Measurements from ENCODE around the gene FDX2. TPM values are rescaled to one million over a fixed set of nuclear protein-coding genes. Genes with fewer than 3 reads are reported as not detected.
A peak's percentile ranks its signal among the peaks of the same experiment; 100 is the strongest.

The FDX2 gene
- total and polyA plus RNA-seq, 2 of the 4 experiments (the other 2 are of a cell fraction): 39.8 to 72.0 TPM

- Histone ChIP-seq H4K5ac (ENCODE audit: low read depth, low read length) (no peak overlapping the region), H3K9ac (ENCODE audit: low read depth, low read length) (no peak overlapping the region), H3K14ac (replicated peaks; ENCODE audit: low read depth, low read length) (no peak overlapping the region), H3K56ac (ENCODE audit: extremely low read depth, insufficient read depth, low read length) (no peak overlapping the region), H3K23ac (ENCODE audit: low read depth, low read length) (no peak overlapping the region), H3K79me1 (ENCODE audit: low read depth in 1 of 2, low read length in 2 of 2) (no peaks in the 10 kb centered on the region), H2AK9ac (replicated peaks; ENCODE audit: low read depth, low read length, poor library complexity) (no peak overlapping the region), H3K9me1 (ENCODE audit: insufficient read depth, low read length) (no peaks in the 10 kb centered on the region), H3K4me1 (ENCODE audit: control insufficient read depth, insufficient read depth, low read length) (peaks cover 2% of the 10 kb centered on the region; the same call in 1 of the 2 replicates), H3K18ac (ENCODE audit: low read depth, low read length) (no peak overlapping the region), H2AFZ (replicated peaks; ENCODE audit: low read length, poor library complexity) (no peak overlapping the region), H3K4me3 (ENCODE audit: insufficient read depth, low read depth, low read length) (no peak overlapping the region), H3K36me3 (ENCODE audit: control insufficient read depth, insufficient read depth, low read length) (peaks cover 2% of the 10 kb centered on the region), H4K91ac (ENCODE audit: insufficient read depth, low read depth, low read length) (no peak overlapping the region), H3K27me3 (ENCODE audit: control insufficient read depth, insufficient read depth, low read length) (no peaks in the 10 kb centered on the region), H2BK15ac (ENCODE audit: low read depth, low read length) (no peak overlapping the region), H2BK120ac (ENCODE audit: low read depth, low read length) (no peak overlapping the region), H3K27ac (ENCODE audit: insufficient read depth, low read length) (no peak overlapping the region), H3K9me3 (ENCODE audit: control insufficient read depth, insufficient read depth, low read length) (no peaks in the 10 kb centered on the region), H3K4me2 (ENCODE audit: low read depth, low read length) (no peak overlapping the region), H4K8ac (ENCODE audit: low read depth in 2 of 2, low read length in 2 of 2) (no peak overlapping the region), H2BK20ac (ENCODE audit: low read depth, low read length) (no peak overlapping the region), H2BK5ac (ENCODE audit: low read depth, low read length, poor library complexity, severe bottlenecking) (no peak overlapping the region), H3K4ac (ENCODE audit: low read depth, low read length) (no peak overlapping the region), H4K20me1 (ENCODE audit: insufficient read depth, low read length) (no peaks in the 10 kb centered on the region), H2AK5ac (ENCODE audit: low read depth, low read length) (no peak overlapping the region)
- ATAC-seq (ENCODE audit: low read depth) (no peak), DNase-seq (peak; percentile 39)
- CTCF ChIA-PET: interaction anchor here (0.8 to 1.1 kb wide), 2 partner anchors 40 to 59 kb away, joined by 3 read pairs; partner anchors contain the start of gene CDC37
- dilution Hi-C loops (cut with HindIII; ENCODE audit: low sequenced_read_pairs, unreplicated experiment): no loop called here
- no CpG with 5 or more reads among the region's 10 CpGs for WGBS, 2 experiments (ENCODE audit: extremely low coverage in 2 of 2, insufficient read length in 1 of 2)
- POLR2A ChIA-PET (ENCODE audit: unreplicated experiment): no interaction called here
- in situ Hi-C loops (cut with MboI; ENCODE audit: low sequenced_read_pairs): no loop called here
- intact Hi-C loops (cut with micrococcal nuclease): no loop called here
- no TSS peak for BruUV-seq (replicated peaks)
- no peak for TF ChIP-seq ELK1 (IDR thresholded peaks at IDR 0.05; ENCODE audit: borderline replicate concordance, low read depth, low read length)
- no peak for TF ChIP-seq FOS (IDR thresholded peaks at IDR 0.05; ENCODE audit: low read depth, low read length)
- TF ChIP-seq MXI1 (IDR thresholded peaks at IDR 0.05; ENCODE audit: borderline replicate concordance, low read depth, low read length): no peak
- TF ChIP-seq RFX5 (IDR thresholded peaks at IDR 0.05; ENCODE audit: low read depth, low read length): no peak
- TF ChIP-seq CEBPB (IDR thresholded peaks at IDR 0.05; ENCODE audit: low read depth, low read length): no peak
- no peak for TF ChIP-seq USF2 (IDR thresholded peaks at IDR 0.05; ENCODE audit: low read depth, low read length)
- no peak for TF ChIP-seq RAD21 (IDR thresholded peaks at IDR 0.05; ENCODE audit: low read length)
- TF ChIP-seq MAZ (IDR thresholded peaks at IDR 0.05; ENCODE audit: borderline replicate concordance, low read depth, low read length): no peak
- no peak for TF ChIP-seq BHLHE40 (IDR thresholded peaks at IDR 0.05; ENCODE audit: low read depth, low read length)
- no peak for TF ChIP-seq CTCF (conservative IDR thresholded peaks at IDR 0.05; ENCODE audit: low read depth, low read length)
- no peak for TF ChIP-seq SMC3 (IDR thresholded peaks at IDR 0.05; ENCODE audit: low read depth, low read length)
- no peak for TF ChIP-seq CHD1 (IDR thresholded peaks at IDR 0.05; ENCODE audit: low read depth, low read length)
- no peak for TF ChIP-seq MAFK (IDR thresholded peaks at IDR 0.05; ENCODE audit: low read depth, low read length)
- no peak for TF ChIP-seq NFE2L2 (IDR thresholded peaks at IDR 0.05; ENCODE audit: low read depth, low read length)
- TF ChIP-seq POLR2A (IDR thresholded peaks at IDR 0.05; ENCODE audit: low read depth, low read length): no peak
Measured at GRCh38 chr19:10344780-10345179, 29.0 kb upstream of the FDX2 start.
